ENCODE measurements around the gene PHACTR2. TPM values are rescaled to one million over a fixed set of nuclear protein-coding genes. Genes with fewer than 3 reads are reported as not detected.

The PHACTR2 gene
- total and polyA plus RNA-seq, 4 donors = 4.0 to 23.8 (median 15.0) TPM

GRCh38 chr6:143741480-143741879, 63.7 kb downstream of the PHACTR2 start:
- no peaks in the 10 kb centered on the region for H3K27me3 ChIP-seq (ENCODE audit: control insufficient read depth in 4 of 4, insufficient read depth in 4 of 4, low read length in 3 of 4)
- H3K36me3 ChIP-seq (ENCODE audit: control insufficient read depth in 4 of 4, insufficient read depth in 3 of 4, low read depth in 1 of 4, low read length in 3 of 4) = no peaks in the 10 kb centered on the region
- H3K9me3 ChIP-seq (ENCODE audit: control insufficient read depth in 4 of 4, low read length in 3 of 4) = no peaks in the 10 kb centered on the region
- WGBS = 88% methylated on average over 3 of the region's 3 CpGs
- peaks cover 0 to 3% (median 1%) of the 10 kb centered on the region in 4 donors for H3K4me1 ChIP-seq (ENCODE audit: control insufficient read depth in 4 of 4, insufficient read depth in 4 of 4, low read length in 3 of 4)
- no peak overlapping the region for H3K27ac ChIP-seq (ENCODE audit: low read depth in 1 of 2, low read length in 2 of 2)
- DNase-seq (ENCODE audit: low spot score) = no peak
- no peak overlapping the region for H3K9ac ChIP-seq (ENCODE audit: low read depth in 1 of 2, low read length in 2 of 2)
- no peak overlapping the region for H3K4me3 ChIP-seq (ENCODE audit: low read depth in 1 of 3, low read length in 3 of 3)
- TF ChIP-seq SP1 (IDR thresholded peaks at IDR 0.05) (no peak), JUND (IDR thresholded peaks at IDR 0.05) (no peak), FOXA2 (IDR thresholded peaks at IDR 0.05) (no peak)

GRCh38 chr6:143742070-143742954, 64.5 kb downstream of the PHACTR2 start:
- Histone ChIP-seq H3K36me3 (ENCODE audit: control insufficient read depth in 4 of 4, insufficient read depth in 3 of 4, low read depth in 1 of 4, low read length in 3 of 4) (no peaks in the 10 kb centered on the region), H3K9ac (ENCODE audit: low read depth in 1 of 2, low read length in 2 of 2) (no peak overlapping the region), H3K27me3 (ENCODE audit: control insufficient read depth in 4 of 4, insufficient read depth in 4 of 4, low read length in 3 of 4) (no peaks in the 10 kb centered on the region), H3K9me3 (ENCODE audit: control insufficient read depth in 4 of 4, low read length in 3 of 4) (no peaks in the 10 kb centered on the region), H3K4me1 (ENCODE audit: control insufficient read depth in 4 of 4, insufficient read depth in 4 of 4, low read length in 3 of 4) (peaks cover 0 to 3% (median 1%) of the 10 kb centered on the region in 4 donors), H3K4me3 (ENCODE audit: low read depth in 1 of 3, low read length in 3 of 3) (no peak overlapping the region), H3K27ac (ENCODE audit: low read depth in 1 of 2, low read length in 2 of 2) (no peak overlapping the region)
- no peak for DNase-seq (ENCODE audit: low spot score)
- TF ChIP-seq NR2F2 (IDR thresholded peaks at IDR 0.05) = no peak
- no peak for TF ChIP-seq ZBTB33 (IDR thresholded peaks at IDR 0.05)
- no peak for TF ChIP-seq SP1 (IDR thresholded peaks at IDR 0.05)
- TF ChIP-seq HNF4A (conservative IDR thresholded peaks at IDR 0.05) = no peak
- no peak for TF ChIP-seq FOXA1 (IDR thresholded peaks at IDR 0.05)
- no peak for TF ChIP-seq EGR1 (IDR thresholded peaks at IDR 0.05; ENCODE audit: low read depth in 2 of 2)
- no peak for TF ChIP-seq FOXA2 (IDR thresholded peaks at IDR 0.05)
- no peak for TF ChIP-seq YY1 (IDR thresholded peaks at IDR 0.05)
- no peak for TF ChIP-seq CTCF (IDR thresholded peaks at IDR 0.05; ENCODE audit: low read depth, low read length, missing input control)
- TF ChIP-seq HNF4G (IDR thresholded peaks at IDR 0.05) = no peak
- no peak for TF ChIP-seq ATF3 (IDR thresholded peaks at IDR 0.05)
- TF ChIP-seq RAD21 (IDR thresholded peaks at IDR 0.05) = no peak
- TF ChIP-seq JUND (IDR thresholded peaks at IDR 0.05) = no peak
- TF ChIP-seq GABPA (IDR thresholded peaks at IDR 0.05 in 1 of 2, conservative IDR thresholded peaks at IDR 0.05 in 1 of 2) = no peak
- TF ChIP-seq RXRA (IDR thresholded peaks at IDR 0.05) = no peak
- TF ChIP-seq MAX (IDR thresholded peaks at IDR 0.05) = no peak
- no peak for TF ChIP-seq TAF1 (conservative IDR thresholded peaks at IDR 0.05)
- WGBS = 92% methylated on average over 6 of the region's 6 CpGs
